Left ventricle myocardium inferior (tissue), 1 donor: Measurements from ENCODE around the gene TNPO1. TPM values are rescaled to one million over a fixed set of nuclear protein-coding genes. Genes with fewer than 3 reads are reported as not detected.

Source experiments
- DNase-seq: peaks from one replicate; pipeline ENCODE4 v3.0.0-alpha.2; 2020
- H3K27ac ChIP-seq: fragments of 200-600 bp; replicated peaks from 2 replicates; pipeline ENCODE4 v1.8.0; 2021
- H3K27me3 ChIP-seq: fragments of 200-600 bp; 2 replicates; pipeline ENCODE4 v1.8.0; 2021; ENCODE audit warnings: low read depth
- H3K36me3 ChIP-seq: fragments of 200-600 bp; 2 replicates; pipeline ENCODE4 v1.8.0; 2021
- H3K4me1 ChIP-seq: fragments of 200-600 bp; 2 replicates; pipeline ENCODE4 v1.8.0; 2021
- H3K4me3 ChIP-seq: fragments of 200-600 bp; 2 replicates; pipeline ENCODE4 v1.8.0; 2021; ENCODE audit warnings: mild to moderate bottlenecking, moderate library complexity
- H3K9me3 ChIP-seq: fragments of 200-600 bp; replicated peaks from 2 replicates; pipeline ENCODE4 v1.8.0; 2021
- intact Hi-C: fragments of 100-400 bp; cut with micrococcal nuclease; formaldehyde crosslinking; loops from one replicate; pipeline ENCODE4 v1.11.0; 2022
- total RNA-seq: library from RNA; stranded (reverse); fragmentation: NEBNext Ultra II Directional; extraction: Animal tissue kit (Norgen Biotek cat#: 25700); gene quantifications from one replicate; pipeline ENCODE4 v1.2.1, GENCODE V29; 2021
- TF ChIP-seq, protein P1 (sequence below): fragments of 200-600 bp; IDR thresholded peaks from 2 replicates; pipeline ENCODE4 v1.8.0; 2021; ENCODE audit warnings: antibody characterized with exemption, mild to moderate bottlenecking, borderline replicate concordance
- donor health status: DM: no; HTN: yes; CAD: no; lungs with severe emphysema.

TNPO1 gene
- total RNA-seq, 1 donor from 2014 or later = 69.8 TPM

DNA sequence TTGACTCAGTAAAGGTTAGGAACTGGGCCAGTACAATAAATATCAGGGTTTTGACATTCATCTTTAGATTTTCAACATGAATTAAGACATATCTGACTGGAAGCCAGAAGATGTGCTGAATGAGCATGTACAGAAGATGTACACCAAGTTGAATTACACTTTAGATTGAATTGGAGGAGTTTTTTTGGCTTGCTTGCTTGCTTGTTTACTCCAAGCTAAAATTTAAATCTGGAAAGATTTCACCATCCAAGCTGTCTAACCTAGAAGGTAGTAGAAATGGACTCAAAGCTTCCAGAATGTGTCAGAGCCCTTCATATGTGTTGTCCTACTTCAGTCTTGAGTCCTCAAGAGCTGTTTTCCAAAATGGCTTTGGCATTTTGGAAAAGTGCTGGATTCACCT is 90.3 kb downstream of the TNPO1 start:
- TF ChIP-seq, protein P1, sequence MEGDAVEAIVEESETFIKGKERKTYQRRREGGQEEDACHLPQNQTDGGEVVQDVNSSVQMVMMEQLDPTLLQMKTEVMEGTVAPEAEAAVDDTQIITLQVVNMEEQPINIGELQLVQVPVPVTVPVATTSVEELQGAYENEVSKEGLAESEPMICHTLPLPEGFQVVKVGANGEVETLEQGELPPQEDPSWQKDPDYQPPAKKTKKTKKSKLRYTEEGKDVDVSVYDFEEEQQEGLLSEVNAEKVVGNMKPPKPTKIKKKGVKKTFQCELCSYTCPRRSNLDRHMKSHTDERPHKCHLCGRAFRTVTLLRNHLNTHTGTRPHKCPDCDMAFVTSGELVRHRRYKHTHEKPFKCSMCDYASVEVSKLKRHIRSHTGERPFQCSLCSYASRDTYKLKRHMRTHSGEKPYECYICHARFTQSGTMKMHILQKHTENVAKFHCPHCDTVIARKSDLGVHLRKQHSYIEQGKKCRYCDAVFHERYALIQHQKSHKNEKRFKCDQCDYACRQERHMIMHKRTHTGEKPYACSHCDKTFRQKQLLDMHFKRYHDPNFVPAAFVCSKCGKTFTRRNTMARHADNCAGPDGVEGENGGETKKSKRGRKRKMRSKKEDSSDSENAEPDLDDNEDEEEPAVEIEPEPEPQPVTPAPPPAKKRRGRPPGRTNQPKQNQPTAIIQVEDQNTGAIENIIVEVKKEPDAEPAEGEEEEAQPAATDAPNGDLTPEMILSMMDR = no peak
- intact Hi-C loops = no loop called here
- no peak overlapping the region for H3K27ac ChIP-seq
- H3K9me3 ChIP-seq = no peaks in the 10 kb centered on the region
- no peak overlapping the region for H3K4me3 ChIP-seq
- H3K4me1 ChIP-seq = no peaks in the 10 kb centered on the region
- peaks cover 85% of the 10 kb centered on the region for H3K36me3 ChIP-seq
- no peak for DNase-seq
- H3K27me3 ChIP-seq = no peaks in the 10 kb centered on the region

DNA sequence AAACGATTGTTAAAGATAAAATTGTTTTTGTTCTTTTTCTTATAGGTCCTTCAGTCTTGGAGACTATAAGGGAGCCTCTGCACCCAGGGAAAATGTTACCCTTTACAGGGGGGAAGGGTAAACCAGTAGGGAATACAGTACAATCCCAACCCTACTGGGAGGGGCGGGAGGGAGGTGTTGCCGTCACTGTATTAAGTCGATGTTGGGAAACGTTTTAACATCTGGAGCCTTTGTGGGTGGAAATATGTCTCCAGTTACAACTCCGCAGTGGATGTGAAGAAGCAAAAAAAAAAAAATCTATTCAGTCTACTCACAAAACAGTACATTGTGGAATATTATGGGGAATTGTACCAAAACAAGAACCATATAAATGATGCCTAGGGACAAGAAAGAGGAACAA is 92.2 kb downstream of the TNPO1 start:
- intact Hi-C loops = no loop called here
- Histone ChIP-seq H3K9me3 (no peaks in the 10 kb centered on the region), H3K4me3 (no peak overlapping the region), H3K27me3 (no peaks in the 10 kb centered on the region), H3K4me1 (no peaks in the 10 kb centered on the region), H3K36me3 (peaks cover 67% of the 10 kb centered on the region), H3K27ac (no peak overlapping the region)
- TF ChIP-seq, protein P1 = no peak
- DNase-seq = no peak

DNA sequence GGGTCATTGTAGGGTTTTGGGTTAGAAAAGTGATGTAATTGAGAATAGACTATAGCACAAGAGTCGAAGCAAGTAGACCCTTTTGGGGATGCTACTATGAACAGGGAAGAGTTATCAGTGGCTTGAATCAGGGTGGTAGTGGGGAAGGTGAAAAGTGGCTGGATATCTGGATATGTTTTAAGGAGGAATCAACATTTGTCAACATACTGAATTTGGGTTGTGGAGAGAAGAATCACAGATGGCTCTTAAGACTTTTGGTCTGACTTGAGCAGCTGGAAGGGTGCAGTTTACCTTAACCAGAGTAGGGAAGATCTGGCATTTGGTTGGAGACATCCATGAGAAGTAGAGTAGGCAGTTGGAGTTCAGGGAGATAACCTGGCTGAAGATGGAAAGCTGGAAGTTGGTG is 100.9 kb downstream of the TNPO1 start:
- H3K27me3 ChIP-seq = no peaks in the 10 kb centered on the region
- DNase-seq = no peak
- H3K27ac ChIP-seq = no peak overlapping the region
- no peaks in the 10 kb centered on the region for H3K36me3 ChIP-seq
- no peaks in the 10 kb centered on the region for H3K4me1 ChIP-seq
- H3K4me3 ChIP-seq = no peak overlapping the region
- TF ChIP-seq, protein P1 = no peak
- H3K9me3 ChIP-seq = no peaks in the 10 kb centered on the region
- intact Hi-C loops = no loop called here

DNA sequence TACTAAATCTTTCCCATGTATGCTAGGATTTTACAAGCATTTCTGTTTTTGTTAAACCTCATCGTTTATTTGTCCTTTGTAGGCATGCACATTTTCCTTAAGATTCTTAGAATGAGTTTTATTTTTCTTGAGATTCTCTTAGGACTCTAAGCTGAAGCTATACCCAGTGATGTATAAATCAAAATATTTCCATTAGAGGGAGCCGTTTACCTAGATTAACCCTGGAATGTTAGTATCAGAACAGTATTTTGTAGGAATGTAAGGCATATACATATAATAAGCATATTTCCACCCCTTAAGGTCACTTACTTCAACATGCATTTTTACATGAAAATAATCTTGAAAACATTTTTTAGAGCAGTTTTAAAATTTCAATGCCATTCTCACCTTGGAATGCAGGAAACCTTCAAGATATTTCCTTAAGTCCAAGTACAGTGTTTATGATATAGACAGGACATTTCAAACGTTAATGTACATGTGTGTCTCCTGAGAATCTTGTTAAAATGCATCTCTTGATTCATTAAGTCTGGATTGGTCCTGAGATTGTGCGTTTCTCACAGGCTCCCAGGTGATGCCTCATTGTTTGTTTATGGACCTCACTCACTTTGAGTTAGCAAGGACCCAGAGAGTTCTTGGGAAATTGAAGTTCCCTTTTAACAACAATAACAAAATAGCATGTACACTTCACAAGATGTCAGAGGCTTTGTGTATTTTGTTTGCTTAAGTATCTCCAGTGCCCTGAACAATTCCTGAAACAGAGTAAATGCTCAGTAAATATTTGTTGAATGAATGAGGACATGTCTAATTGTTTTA is 104.4 kb downstream of the TNPO1 start:
- Histone ChIP-seq H3K4me3 (no peak overlapping the region), H3K27ac (no peak overlapping the region), H3K36me3 (no peaks in the 10 kb centered on the region), H3K27me3 (no peaks in the 10 kb centered on the region), H3K4me1 (no peaks in the 10 kb centered on the region), H3K9me3 (no peaks in the 10 kb centered on the region)
- TF ChIP-seq, protein P1 = peak; percentile 49
- intact Hi-C loops = no loop called here
- no peak for DNase-seq

DNA sequence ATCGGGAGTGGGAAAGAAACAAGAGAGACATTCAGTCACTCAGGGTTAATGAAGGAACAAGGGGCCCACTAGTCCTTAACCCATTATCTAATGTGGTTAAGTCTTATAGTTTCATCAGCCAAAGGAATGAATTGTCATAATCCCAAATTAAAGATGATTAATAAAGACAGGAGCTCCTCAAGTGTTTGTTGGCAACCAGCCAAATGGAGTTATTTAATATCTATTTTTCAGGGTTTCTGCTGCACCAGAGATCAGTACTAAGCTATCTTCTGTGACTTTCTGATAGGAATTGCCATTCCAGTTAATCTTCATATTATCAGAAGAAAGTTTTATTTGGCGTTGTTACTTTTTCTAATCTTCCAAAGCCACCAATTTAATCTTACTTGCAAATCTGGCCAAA is 105.4 kb downstream of the TNPO1 start:
- no peak for DNase-seq
- intact Hi-C loops = no loop called here
- TF ChIP-seq, protein P1 = no peak

More for the DNA sequence above, 105.4 kb downstream of the TNPO1 start:
- H3K27me3 ChIP-seq = no peaks in the 10 kb centered on the region
- H3K27ac ChIP-seq = no peak overlapping the region
- H3K4me3 ChIP-seq = no peak overlapping the region
- no peaks in the 10 kb centered on the region for H3K9me3 ChIP-seq
- H3K4me1 ChIP-seq = no peaks in the 10 kb centered on the region
- no peaks in the 10 kb centered on the region for H3K36me3 ChIP-seq
